Posterior vena cava (tissue), 2 donors: ENCODE data around the gene LAG3. TPM values are rescaled to one million over a fixed set of nuclear protein-coding genes. Genes with fewer than 3 reads are reported as not detected.

Source experiments
- DNase-seq: peaks from one replicate; pipeline ENCODE4 v3.0.0-alpha.2; 2020; ENCODE audit warnings: low spot score
- intact Hi-C, 2 donors: fragments of 100-400 bp; cut with DNase I; formaldehyde crosslinking; loops; one replicate each; pipeline versions ENCODE4 v1.14.1 to v1.14.2; 2022 to 2023
- total RNA-seq, 2 donors: library from RNA; stranded (reverse); fragmentation: NEBNext Ultra II Directional; extraction: Animal tissue kit (Norgen Biotek cat#: 25700); gene quantifications; one replicate each; pipeline ENCODE4 v1.2.1, GENCODE V29; 2021
- donor health status: DM: yes; HTN: yes; CAD: no.
- donor health status: DM: yes; HTN: yes; CAD: no.

LAG3 gene
- total RNA-seq, 2 donors from 2014 or later = 0.57 to 1.2 TPM

DNA sequence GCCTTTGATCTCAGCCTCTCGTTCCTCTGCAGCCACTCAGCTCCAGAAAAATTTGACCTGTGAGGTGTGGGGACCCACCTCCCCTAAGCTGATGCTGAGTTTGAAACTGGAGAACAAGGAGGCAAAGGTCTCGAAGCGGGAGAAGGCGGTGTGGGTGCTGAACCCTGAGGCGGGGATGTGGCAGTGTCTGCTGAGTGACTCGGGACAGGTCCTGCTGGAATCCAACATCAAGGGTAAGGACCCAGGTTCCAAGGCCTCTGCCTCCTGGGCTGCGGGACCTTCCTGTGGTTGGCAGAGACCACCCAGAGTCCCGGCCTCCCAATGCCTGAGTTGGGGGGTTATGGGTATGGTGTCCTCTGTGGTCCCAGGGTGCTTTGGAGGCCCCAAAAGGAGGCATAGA lies 44.8 kb downstream of the LAG3 start:
- intact Hi-C loops = no loop called here

GRCh38 chr12:6817662-6818157 lies 45.4 kb downstream of the LAG3 start:
- intact Hi-C loops = no loop called here
- no peak for DNase-seq

More for the DNA sequence above, 44.8 kb downstream of the LAG3 start:
- no peak for DNase-seq

DNA sequence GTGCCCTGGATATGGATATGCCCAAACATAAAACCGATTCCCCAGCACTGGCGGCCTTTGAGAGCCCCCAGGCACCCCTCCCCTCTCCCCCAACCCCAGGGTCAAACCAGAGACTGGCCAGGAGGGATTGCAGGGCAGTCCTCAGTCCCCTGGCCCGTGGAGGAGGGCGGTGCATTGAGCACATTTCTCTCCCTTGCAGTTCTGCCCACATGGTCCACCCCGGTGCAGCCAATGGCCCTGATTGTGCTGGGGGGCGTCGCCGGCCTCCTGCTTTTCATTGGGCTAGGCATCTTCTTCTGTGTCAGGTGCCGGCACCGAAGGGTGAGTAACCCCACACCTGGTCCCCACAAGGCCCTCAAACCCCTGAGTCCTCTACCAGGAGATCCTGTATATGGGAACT lies 45.9 kb downstream of the LAG3 start:
- intact Hi-C loops = no loop called here
- no peak for DNase-seq

DNA sequence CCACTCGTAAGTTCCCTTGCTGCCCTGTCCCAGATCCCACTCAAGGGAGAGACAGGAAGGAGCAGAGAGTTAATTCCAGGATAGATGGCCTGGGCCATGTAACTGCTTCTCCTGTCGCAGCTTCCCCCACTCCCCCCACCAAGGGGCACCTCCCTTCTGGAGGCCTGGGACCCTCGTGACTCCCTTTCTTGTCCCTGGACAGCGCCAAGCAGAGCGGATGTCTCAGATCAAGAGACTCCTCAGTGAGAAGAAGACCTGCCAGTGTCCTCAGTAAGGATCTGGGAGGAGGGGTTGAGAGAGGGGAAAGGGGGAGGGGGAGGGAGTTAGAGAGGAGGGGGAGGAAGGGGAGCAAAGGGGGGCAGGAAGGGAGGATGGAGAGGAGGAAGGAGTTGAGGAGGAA lies 46.3 kb downstream of the LAG3 start:
- intact Hi-C loops = no loop called here

GRCh38 chr12:6819106-6820030 lies 47.0 kb downstream of the LAG3 start:
- DNase-seq = no peak
- intact Hi-C loops = no loop called here

More for the DNA sequence above, 46.3 kb downstream of the LAG3 start:
- DNase-seq = no peak

DNA sequence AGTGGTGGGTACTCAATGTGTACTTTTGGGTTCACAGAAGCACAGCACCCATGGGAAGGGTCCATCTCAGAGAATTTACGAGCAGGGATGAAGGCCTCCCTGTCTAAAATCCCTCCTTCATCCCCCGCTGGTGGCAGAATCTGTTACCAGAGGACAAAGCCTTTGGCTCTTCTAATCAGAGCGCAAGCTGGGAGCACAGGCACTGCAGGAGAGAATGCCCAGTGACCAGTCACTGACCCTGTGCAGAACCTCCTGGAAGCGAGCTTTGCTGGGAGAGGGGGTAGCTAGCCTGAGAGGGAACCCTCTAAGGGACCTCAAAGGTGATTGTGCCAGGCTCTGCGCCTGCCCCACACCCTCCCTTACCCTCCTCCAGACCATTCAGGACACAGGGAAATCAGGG lies 47.8 kb downstream of the LAG3 start:
- intact Hi-C loops = no loop called here
- DNase-seq = no peak

DNA sequence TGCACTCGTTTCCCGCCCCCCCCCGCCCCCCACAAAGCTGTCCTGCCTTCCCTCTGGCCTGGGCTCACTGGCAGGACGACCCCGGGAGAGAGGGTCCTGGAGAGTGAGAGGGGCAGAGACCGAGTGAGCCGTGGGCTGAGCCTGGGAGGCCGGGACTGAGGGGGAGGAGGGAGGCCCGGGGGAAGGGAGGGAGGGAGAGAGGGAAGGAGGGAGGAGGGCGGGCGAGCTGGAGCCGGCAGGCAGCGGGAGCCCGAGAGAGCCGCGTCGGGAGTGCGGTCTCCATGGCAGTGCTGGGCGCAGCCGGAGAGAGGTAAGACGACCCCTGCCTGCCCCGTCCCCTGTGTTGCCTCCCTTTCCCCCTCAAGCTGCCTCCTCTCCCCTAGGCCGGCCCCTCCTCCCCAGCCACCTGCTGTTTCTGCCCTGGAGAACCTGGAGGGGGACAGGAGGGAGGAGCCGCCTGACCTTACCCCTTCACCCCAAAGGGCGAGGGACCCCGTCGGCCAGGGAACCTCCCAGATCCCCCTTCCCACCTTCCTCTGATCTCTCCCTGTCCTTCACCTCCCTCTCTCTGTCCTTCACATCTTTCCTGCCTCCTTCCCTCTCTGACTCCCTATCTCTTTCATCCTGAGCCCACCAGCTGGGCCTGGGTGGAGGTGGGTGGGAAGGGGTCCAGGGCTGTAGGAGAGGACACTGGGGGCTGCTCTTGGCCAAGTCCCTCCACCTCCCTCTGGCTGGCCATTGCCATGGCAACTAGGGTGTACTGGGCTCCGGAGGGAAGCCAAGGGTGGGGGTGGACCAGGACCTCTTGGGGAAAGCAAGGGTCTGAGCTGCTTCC lies 49.5 kb downstream of the LAG3 start, which contains the start of gene GPR162:
GPR162 (plus strand) TSS at position 231 of the 835 bp plus-strand sequence. CDS start 2,078 bp downstream, outside the sequence.
- intact Hi-C loops = no loop called here
- DNase-seq = no peak

DNA sequence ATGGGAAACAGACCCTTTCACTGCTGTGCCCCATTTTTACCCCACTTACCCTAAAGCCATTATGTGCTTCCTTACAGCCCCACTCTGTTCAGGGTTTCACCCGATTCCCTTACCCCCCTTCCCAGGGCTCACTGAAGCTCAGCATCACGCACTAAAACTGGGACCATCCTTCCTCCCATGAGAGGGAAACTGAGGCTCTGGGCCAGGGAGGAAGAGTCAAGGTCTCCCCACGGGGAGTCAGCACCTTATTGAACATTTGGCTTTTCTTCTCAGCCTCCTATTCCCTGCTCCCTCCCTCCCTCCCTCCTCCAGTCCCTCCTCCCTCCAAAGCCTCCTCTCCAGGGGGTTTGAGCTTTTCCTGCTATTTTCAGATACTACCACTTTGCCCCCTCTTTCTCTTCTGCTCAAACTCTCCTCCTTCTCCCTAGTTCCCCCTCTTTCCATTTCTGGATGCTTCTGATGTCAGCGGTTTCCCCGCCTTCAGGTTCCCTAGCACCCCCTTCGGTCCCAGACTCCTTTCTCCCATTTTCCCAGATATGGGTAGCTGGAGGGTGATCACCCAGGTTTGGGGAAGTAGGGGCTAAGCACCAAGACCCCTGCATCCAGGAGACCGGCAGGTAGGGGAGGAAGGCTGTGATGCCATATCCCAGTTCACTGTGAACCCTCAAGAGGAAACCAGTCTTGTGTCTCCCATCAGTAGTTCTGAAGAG lies 50.3 kb downstream of the LAG3 start:
- intact Hi-C loops = no loop called here
- no peak for DNase-seq

GRCh38 chr12:6823182-6824084 lies 51.1 kb downstream of the LAG3 start:
- no peak for DNase-seq
- intact Hi-C loops = no loop called here

DNA sequence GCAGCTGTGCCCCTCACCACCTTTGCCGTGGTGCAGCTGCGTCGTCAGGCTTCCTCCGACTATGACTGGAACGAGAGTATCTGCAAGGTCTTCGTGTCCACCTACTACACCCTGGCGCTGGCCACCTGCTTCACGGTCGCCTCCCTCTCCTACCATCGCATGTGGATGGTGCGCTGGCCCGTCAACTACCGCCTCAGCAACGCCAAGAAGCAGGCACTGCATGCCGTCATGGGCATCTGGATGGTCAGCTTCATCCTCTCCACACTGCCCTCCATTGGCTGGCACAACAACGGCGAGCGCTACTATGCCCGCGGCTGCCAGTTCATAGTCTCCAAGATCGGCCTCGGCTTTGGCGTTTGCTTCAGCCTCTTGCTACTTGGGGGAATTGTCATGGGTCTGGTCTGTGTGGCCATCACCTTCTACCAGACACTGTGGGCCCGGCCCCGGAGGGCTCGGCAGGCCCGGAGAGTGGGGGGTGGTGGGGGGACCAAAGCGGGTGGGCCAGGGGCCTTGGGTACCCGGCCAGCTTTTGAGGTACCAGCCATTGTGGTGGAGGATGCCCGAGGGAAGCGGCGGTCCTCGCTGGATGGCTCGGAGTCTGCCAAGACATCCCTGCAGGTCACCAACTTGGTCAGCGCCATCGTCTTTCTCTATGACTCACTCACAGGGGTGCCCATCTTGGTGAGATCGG lies 51.9 kb downstream of the LAG3 start:
- DNase-seq = no peak
- intact Hi-C loops = no loop called here

- DNase-seq = no peak
- intact Hi-C loops = no loop called here
Observed at GRCh38 chr12:6824901-6825381, 52.6 kb downstream of the LAG3 start.

- intact Hi-C loops = no loop called here
- peak; percentile 95 for DNase-seq
Observed at GRCh38 chr12:6825398-6826124, 53.2 kb downstream of the LAG3 start.

DNA sequence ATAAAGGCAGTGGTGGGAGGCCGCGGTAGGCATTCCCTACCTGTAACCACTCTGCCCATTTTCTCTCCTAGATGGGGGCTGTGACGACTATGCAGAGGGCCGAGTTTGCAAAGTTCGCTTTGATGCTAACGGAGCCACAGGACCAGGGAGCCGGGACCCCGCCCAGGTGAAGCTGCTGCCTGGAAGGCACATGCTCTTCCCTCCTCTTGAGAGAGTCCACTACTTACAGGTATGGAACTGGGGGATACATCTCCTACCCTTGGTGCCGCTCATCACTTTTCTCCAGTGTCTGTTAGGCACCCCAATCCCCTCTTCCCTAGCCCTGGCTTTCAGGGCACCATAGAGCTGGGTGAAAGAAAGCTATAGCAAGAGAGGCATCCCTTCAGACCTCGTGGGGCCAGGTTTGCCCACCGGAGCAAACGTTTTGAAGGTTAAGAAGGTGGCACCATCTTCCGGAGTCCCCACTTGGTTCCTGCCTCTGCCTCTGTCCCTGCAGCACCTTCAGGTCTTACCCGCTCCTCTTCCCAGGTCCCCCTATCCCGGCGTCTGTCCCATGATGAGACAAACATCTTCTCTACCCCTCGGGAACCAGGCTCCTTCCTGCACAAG lies 53.9 kb downstream of the LAG3 start:
- intact Hi-C loops = no loop called here
- DNase-seq = no peak

GRCh38 chr12:6826734-6827436 lies 54.6 kb downstream of the LAG3 start:
- intact Hi-C loops = no loop called here
- DNase-seq = no peak

GRCh38 chr12:6827437-6827911 lies 55.2 kb downstream of the LAG3 start:
- DNase-seq = peak; percentile 91
- intact Hi-C loops = no loop called here
